ENCODE data around the gene DAGLB.
"Not testable (repeated sequence)": the region's sequence is repeated elsewhere in the genome, so short reads cannot be mapped to it uniquely, and the experiment has no call there.

The DAGLB gene

DNA sequence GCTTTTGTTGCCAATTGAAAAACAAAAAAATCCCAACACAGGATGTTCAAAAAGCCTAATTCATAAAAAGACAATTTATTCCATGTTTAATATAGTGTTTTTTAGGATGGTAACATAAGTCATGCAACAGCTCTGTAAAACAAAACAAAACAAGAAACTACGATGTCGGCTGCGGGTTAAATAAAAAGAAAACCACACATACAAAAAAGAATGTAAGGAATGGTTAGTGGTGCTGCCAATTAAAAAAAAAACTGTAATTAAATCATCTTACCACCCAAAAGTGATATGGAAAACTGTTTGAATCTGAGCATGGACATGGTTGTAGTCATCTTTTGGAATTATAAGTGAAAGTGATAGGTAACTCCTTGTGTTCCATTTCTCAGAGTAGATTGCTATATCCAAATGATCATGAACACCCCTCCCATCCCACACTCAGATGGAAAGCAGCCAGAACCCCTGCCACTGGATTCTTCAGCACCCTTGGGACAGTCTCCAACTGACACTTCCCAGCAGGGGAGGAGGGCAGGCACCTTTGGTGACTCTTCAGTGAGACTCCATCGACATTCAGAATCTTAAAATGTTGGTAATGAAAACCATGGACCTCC is 14.3 kb upstream of the DAGLB start:
- DNase-seq (ENCODE audit: low read depth in 2 of 2) = no peak

DNA sequence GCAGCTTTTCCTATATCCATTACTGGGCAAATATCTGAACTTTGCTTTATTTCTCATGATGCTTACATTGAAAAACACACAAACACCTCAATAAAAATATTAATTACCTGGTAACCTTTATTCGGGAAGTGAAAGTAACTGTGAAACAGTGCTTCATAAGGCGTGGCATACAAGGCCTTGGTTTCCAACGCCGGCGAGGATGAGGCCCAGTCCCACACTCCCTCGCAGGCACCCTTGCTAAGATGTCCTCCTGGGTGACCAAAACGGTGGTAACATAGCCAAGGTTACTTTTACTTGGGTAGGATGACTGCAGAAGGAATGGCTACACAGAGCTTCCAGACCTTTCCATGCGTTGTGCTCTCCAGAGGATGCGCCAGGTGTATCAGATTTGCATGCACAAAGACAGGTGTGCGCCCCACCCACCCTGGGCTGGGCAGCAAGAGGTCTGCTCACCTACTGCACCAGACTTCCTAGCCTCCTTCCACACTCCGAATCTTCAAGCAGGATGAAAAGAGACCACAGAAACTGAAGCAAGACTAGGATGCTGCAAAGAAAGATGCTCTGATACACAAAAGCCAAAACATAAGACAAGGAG is 13.3 kb upstream of the DAGLB start:
- DNase-seq (ENCODE audit: low read depth in 2 of 2) = no peak

DNA sequence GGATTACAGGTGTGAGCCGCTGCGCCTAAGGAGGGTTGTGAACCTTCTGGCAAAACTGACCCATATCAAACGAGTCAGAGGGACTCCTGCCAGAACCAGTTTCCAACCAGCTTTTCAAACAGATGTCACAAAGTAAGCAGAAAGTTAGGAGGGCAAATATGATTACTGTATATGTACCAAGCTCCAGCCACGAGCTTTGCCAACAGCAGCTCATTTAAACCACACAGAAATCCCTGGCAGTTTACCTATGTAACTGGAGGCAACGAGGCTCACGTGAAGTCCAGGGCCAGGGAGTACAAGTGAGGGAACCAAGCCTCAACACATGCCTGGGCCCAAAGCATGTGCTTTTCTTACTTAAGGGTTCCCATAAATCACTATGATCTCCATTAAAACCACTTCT is 12.5 kb upstream of the DAGLB start:
- DNase-seq (ENCODE audit: low read depth in 2 of 2) = no peak

DNA sequence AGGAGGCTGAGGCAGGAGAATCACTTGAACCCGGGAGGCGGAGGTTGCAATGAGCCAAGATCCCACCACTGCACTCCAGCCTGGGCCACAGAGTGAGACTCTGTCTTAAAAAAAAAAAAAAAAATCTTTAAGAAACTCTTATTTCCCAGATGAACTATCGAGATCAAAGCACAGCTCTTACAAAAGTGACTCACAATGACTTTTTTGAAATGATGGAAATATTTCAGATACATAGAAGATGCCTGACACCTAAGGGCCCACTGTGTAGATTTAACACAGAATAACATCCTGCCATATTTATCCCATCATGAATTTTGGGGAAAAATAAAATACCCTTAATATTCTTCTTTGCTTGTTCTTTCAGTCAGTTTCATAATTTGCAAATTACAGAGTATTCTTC is 10.9 kb upstream of the DAGLB start:
- not testable (repeated sequence) for DNase-seq (ENCODE audit: low read depth in 2 of 2)

DNA sequence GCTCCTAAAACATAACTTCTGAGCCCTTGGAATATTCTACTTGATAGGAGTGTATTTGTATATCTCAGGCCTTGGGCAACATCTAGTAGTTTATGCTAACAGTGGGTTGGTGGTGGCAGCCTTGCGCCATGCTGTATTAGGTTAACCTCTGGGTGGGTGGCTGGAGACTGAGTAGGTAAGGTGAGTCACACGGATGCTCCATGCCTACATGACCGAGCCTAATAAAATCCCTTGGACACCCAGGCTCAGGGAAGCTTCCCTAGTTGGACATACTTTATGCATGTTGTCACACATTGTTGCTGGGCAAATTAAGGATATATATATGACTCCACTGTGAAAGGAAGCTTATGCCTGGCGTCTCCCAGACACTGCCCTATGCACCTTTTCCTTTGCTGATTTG is 6.0 kb upstream of the DAGLB start:
- no peak for DNase-seq (ENCODE audit: low read depth in 2 of 2)

DNA sequence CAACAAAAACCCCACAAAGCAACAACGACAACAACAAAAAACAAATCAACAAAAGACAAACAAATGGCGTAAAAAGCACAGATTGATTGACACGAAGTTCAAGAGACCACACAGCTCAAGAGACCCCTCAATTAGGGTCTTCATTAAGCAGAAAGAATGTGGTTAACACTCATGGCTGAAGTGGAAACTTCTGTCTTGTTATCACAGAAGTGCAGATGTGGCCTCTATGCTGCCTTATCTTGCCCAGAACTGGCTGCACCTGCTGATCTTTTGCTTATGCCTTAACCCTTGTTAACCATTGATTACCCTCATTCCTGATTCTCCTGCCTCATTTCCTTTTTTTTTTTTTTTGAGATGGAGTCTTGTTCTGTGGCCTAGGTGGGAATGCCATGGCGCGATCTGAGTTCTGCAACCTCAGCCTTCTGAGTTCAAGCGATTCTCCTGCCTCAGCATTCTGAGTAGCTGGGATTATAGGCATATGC is 3.5 kb upstream of the DAGLB start:
- DNase-seq (ENCODE audit: low read depth in 2 of 2) = no peak

DNA sequence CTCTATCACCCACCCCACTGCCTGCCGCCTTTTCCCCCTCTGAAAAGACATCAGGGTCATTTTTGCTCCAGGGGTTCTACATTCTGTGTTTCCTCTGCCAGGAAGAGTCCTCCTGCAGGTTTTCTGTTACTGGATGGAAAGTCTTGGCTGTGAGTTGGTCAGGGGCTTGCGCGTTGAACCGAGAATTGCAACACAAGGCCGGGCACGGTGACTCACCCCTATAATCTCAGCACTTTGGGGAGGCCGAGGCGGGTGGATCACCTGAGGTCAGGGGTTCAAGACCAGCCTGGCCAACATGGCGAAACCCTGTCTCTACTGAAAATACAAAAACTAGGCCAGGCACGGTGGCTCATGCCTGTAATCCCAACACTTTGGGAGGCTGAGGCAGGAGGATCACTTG is 2.8 kb upstream of the DAGLB start:
- not testable (repeated sequence) for DNase-seq (ENCODE audit: low read depth in 2 of 2)

DNA sequence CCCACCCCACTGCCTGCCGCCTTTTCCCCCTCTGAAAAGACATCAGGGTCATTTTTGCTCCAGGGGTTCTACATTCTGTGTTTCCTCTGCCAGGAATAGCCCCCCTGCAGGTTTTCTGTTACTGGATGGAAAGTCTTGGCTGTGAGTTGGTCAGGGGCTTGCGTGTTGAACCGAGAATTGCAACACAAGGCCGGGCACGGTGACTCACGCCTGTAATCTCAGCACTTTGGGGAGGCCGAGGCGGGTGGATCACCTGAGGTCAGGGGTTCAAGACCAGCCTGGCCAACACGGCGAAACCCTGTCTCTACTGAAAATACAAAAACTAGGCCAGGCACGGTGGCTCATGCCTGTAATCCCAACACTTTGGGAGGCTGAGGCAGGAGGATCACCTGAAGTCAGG is 2.1 kb upstream of the DAGLB start:
- not testable (repeated sequence) for DNase-seq (ENCODE audit: low read depth in 2 of 2)

DNA sequence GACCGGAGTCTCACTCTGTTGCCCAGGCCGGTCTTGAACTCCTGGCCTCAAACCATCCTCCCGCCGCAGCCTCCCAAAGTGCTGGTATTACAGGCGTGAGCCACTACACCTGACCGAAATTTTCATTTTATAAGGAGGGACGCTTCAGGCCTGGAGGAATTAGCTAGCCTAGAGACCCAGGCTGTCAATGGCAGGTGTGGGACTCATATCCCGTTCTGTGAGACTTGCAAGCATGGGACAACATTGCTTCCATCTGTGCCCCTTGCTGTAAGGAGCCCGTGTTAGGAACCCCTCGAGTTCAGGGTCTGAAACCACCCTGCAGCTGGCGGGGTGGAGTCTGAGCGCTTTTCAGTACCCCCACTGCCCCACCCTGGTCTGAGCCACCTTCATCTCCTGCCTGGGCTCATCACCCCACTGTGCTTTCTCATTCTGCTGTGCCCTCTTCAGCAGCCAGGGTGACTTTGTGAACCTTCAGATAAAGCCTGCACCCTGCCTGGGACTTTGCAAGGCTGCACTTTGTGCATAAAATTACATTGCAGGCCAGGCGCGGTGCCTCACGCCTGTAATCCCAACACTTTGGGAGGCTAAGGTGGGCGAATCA is 1.3 kb upstream of the DAGLB start:
- DNase-seq (ENCODE audit: low read depth in 2 of 2) = no peak

DNA sequence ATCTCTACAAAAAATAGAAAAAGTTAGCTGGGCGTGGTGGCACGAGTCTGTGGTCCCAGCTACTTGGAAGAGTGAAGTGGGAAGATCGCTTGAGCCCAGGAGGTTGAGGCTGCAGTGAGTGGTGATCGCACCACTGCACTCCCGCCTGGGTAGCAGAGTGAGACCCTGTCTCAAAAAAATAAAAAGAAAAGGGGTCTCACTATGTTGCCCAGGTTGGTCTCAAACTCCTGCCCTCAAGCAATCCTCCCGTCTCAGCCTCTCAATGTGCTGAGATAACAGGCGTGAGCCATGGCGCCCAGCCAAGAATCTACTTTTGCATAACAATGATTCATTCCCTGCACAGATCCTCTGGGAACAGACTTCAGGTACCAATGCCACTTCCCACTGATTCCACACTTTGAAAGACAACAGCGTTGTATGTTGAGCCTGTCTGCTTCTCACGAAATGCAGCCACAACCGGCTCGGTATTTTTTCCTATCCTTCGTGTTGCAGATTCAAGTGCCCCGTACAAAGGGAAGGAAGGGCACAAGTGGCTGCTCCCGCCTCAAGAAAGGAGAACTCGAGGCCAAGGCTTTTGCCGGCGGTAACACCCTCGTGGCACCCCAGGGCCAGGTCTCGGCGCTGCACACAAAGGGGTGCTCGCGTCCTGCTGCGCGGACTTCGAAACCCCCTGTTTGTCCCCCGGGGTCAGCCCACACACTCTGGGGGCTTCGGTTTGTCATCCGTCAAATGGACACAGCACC is 745 bp downstream of the DAGLB start:
- DNase-seq (ENCODE audit: low read depth in 2 of 2) = peak in 1 of 2 donors; percentile 18

DNA sequence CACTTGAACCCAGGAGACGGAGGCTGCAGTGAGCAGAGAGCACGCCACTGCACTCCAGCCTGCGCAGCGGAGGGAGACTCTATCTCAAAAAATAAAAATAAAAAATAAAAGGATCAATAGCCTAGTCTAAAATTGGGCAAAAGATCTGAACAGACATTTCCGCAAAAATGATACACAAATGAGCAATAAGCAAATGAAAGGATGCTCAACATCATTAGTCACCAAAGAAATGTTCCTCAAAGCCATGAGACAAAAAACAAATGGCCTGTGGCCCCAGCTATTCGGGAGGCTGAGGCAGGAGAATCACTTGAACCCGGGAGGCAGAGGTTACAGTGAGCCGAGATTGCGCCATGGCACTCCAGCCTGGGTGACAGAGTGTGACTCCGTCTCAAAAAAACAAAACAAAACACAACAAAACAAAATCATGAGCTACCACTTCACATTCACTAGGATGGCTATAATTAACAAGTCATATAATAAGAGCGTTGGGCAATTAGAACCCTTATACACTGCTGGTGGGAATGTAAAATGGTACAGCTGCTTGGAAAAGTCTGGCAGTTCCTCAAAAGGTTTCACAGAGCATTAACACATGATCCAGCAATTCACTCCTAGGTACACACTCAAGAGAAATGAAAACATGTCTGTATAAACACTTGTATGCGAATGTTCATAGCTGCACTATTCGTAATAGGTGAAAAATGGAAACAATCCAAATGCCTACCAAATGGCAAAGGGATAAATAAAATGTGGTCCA is 3.1 kb downstream of the DAGLB start:
- no peak for DNase-seq (ENCODE audit: low read depth in 2 of 2)

DNA sequence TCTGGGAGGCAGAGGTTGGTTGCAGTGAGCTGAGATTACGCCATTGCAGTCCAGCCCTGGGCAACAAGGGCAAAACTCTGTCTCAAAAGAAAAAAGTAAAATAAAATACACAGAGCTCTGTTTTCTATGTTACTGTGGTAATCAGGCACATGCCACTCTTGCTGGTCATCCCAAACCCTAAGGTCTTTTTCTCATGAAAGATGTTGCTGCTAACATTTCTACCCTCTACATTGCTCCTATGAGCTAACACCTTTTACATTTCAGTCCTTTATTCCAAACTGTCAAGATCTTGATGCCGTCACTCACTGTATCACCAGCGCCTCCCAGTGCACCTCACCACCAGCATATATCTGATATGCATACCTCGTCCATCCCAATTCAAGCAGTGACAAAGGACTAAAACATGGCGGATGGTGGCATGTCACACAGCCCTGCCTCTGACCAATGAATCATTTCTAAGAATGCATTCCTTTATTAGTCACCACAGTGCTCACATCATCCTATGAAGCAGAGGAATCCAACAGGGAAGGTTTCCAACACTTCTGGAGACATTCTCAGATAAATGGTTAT is 4.3 kb downstream of the DAGLB start:
- DNase-seq (ENCODE audit: low read depth in 2 of 2) = no peak

DNA sequence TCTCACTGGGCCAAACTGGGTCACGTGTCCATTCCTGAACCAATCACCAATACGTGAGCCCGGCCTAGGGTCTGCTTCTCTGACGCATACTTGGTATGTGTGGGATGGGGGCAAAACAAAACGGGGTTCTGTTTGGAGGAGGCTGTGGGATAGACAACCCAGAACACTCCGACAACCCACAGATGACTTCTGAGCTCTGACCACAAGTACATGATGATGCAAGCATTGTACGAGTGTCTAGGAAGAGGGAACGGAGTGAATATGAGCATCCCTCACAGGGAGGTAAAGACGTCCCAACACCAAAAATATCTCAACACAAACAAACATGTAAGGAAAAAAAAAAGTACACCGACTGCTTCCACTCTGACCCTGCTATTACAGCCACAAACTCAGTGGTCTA is 5.6 kb downstream of the DAGLB start:
- no peak for DNase-seq (ENCODE audit: low read depth in 2 of 2)

DNA sequence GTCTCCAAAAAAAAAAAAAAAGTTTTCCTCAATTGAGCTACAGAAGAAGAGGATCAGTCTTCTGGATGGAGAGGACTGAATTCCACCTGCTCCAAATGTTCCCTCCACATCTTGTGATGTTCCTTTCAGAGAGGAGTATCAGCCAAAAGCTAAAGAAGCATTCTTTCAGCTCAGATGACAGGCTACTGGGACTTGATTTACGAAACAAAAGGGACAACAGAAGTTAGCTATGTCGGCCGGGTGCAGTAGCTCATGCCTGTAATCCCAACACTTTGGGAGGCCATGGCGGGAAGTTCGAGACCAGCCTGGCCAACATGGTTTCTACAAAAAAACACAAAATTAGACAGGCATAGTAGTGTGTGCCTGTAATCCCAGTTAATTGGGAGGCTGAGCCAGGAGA is 7.4 kb downstream of the DAGLB start:
- no peak for DNase-seq (ENCODE audit: low read depth in 2 of 2)

DNA sequence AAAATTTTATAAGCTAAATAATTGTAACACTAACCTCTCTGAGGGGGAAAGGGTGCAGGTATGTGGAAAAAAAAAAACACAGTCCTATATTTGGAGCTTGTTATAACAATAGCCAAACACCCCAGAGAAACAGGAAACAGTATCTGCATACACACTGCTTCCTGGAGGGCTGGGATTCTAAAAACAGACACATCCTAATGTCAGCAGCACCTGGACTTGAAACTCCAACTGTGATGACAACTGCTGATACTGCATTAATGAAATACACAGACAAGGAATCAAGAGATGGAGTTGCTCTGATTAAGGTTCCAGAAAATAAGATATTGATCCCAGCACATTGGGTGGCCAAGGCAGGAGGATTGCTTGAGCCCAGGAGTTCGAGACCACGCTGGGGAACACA is 9.3 kb downstream of the DAGLB start:
- no peak for DNase-seq (ENCODE audit: low read depth in 2 of 2)

DNA sequence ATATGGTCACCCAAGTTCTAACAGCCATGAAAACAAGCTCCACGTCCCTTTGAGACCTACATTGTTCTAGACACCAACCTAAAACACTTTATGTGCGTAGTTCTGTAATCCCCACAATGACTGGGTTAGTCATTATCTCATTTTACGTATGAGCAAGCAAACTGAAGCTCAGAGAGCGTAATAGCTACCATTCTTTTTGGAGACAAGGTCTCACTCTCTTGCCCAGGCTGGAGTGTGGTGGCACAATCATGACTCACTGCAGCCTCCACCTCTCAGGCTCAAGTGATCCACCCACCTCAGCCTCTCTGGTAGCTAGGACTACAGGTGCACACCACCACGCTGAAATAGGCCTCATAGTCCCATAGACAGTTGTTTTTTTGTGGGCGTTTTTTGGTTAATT is 10.5 kb downstream of the DAGLB start:
- DNase-seq (ENCODE audit: low read depth in 2 of 2) = peak; percentile 20 to 30

DNA sequence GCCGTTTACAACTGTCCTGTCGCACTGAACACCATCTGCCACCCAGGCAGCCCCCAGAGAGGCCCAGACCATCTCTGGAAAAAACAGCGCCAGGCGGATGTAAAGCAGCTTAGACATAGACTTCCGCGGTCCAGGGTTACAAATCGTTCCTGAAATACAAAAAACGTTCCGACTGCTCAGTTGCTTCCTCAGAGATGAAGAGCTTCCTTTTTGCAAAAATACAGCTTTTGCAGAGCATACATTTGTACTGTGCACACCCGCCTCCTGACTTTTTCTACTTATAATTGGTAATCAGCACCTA is 11.4 kb downstream of the DAGLB start:
- DNase-seq (ENCODE audit: low read depth in 2 of 2) = no peak

DNA sequence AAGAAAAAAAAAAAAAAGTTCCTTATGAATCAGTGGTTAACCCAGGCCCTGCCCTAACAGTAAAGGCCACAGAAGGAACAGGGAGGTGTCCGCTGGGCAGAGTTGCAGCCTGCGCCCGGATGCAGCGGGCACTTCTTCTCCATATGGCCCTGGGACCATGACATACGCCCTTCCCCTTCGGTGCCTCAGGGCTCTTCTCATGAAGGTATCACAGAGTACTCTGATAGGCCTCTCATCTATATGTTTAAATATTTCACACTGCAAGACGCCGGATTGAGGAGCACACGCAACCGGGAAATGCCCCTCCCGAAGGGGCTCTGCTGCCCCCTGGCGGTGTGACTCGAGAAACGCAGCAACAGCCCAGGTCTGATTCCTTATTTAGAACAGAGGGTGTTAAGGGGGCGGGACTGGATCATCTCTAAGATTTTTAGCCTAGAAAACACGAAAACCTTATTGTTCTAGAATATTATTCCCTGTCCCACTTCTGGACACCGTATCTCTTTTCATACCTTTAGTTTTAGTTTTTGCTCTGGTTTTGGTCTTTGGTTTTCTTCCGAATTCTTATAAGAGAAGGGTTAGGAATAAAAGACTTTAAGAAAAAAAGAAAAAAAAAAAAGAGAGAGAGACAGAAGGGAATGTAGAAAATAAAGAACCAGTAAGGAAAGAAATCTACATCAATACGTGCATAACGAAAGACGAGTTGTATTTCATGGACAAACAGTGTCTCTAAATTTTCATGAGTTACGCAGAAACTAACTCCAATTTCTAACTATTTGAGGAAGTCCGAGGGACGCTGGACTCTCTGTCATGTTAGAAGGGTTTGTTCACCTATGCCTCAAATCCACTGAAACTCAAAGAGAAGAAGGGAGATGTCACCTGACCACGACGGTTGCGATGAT is 12.0 kb downstream of the DAGLB start:
- DNase-seq (ENCODE audit: low read depth in 2 of 2) = peak; percentile 74 to 86

DNA sequence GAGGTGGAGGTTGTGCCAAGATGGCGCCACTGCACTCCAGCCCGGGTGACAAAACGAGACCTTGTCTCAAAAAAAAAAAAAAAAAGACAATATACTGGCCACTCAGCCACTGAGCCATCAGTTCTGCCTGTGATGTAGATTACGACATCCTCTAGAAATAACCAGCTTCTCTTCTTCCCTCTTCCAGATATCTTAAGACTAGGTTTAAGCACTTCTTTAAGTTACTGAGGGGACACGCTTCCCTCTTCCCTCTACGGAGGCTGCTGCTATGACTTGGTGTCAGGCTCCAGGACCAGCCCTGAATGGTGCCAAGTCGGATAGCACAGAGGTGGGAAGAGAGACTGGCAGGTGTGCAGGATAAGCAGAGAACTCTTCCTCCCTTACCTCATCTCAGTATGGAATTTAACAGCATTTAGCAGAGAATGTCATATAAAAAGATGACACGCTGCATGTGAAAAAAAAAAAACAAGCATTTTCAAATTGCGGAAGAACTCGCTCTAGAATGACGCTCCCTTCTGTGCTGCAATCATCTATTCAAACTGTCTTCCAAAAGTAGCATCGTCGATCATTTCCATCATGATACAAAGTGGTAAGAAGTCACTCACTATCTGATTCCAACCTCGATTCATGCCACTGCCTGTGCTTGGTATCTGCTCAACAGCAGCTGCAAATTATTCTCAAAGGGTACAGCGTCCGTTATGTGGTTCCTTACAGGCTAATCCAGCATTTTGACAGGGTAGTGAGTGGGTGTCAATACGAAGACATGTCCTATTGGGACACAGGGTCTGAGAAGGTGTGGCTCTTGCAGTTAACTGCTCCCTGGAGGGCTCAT is 13.8 kb downstream of the DAGLB start:
- DNase-seq (ENCODE audit: low read depth in 2 of 2) = no peak

DNA sequence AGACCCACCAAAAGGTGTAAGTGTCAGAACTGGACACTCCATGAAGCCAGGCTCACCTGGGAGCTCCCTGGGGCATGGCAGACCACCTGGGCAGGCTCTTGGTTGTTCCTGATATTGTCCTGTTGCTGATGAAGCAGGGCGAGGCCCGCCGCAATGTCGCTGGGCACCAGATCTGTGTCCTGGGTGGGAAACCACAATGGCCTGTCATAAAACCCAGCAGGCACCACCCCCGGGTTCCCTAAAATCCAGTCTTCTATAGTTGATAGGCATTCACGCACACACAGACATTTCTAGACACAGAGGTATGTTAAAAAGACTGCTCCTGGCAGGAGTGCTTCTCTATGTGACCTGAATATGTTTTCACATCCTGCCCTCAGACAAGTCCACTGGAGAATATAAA is 15.0 kb downstream of the DAGLB start:
- no peak for DNase-seq (ENCODE audit: low read depth in 2 of 2)
